CD4-positive, alpha-beta T cell (primary cell): Measurements from ENCODE around the gene GALM. TPM values are rescaled to one million over a fixed set of nuclear protein-coding genes. Genes with fewer than 3 reads are reported as not detected.

Experiments used
- ATAC-seq: fragments of 200-7000 bp; cut with Tn5 transposase; one replicate; pipeline ENCODE4 v1.10.0; 2022; ENCODE audit warnings: mild to moderate bottlenecking; ENCODE audit not compliant: poor library complexity
- CTCF ChIA-PET: fragments of 350-600 bp; sonication (Branson Sonifier 250); formaldehyde crosslinking; loops from one replicate; lab custom pipeline; 2021; ENCODE audit warnings: antibody characterized with exemption, inconsistent platforms; lab: Charles Lee
- POLR2A ChIA-PET: fragments of 350-600 bp; sonication (Branson Sonifier 250); formaldehyde crosslinking; loops from one replicate; lab custom pipeline; 2021; ENCODE audit warnings: antibody characterized with exemption, inconsistent platforms; lab: Charles Lee
- DNase-seq, 14 experiments: peaks; one replicate each; pipeline ENCODE4 v3.0.0-alpha.2; 2013 to 2020; ENCODE audit warnings: mixed read lengths in 2 of 14
- H3K27ac ChIP-seq, 2 donors: one replicate each; pipeline versions ENCODE4 v1.5.1 to v1.7.0; 2013; ENCODE audit warnings: low read length in 2 of 2, low read depth in 1 of 2, mild to moderate bottlenecking in 1 of 2
- H3K27me3 ChIP-seq, 2 experiments: 1 replicate in 1 of 2; 2 replicates in 1 of 2; pipeline versions ENCODE4 v1.6.1 to v1.7.0; 2013; ENCODE audit warnings: low read length in 2 of 2, control low read depth in 1 of 2, mild to moderate bottlenecking in 1 of 2, moderate library complexity in 1 of 2; ENCODE audit not compliant: insufficient read depth in 2 of 2, control insufficient read depth in 1 of 2
- H3K36me3 ChIP-seq: one replicate; pipeline ENCODE4 v1.6.1; 2013; ENCODE audit warnings: low read length, control low read depth; ENCODE audit not compliant: insufficient read depth
- H3K4me1 ChIP-seq: one replicate; pipeline ENCODE4 v1.6.1; 2013; ENCODE audit warnings: low read length, control low read depth; ENCODE audit not compliant: insufficient read depth
- H3K4me3 ChIP-seq: one replicate; pipeline ENCODE4 v1.5.1; 2013; ENCODE audit warnings: mild to moderate bottlenecking, low read length, moderate library complexity
- H3K9me3 ChIP-seq, 2 experiments: 1 replicate in 1 of 2; 2 replicates in 1 of 2; pipeline versions ENCODE4 v1.6.1 to v1.7.0; 2013; ENCODE audit warnings: low read length in 2 of 2, mild to moderate bottlenecking in 2 of 2, control low read depth in 1 of 2, moderate library complexity in 1 of 2; ENCODE audit not compliant: control insufficient read depth in 1 of 2, insufficient read depth in 1 of 2
- H3K27ac Mint-ChIP-seq: one replicate; pipeline ENCODE4 v1.8.0; 2020; ENCODE audit warnings: mixed read lengths
- H3K27me3 Mint-ChIP-seq: one replicate; pipeline ENCODE4 v1.8.0; 2021; ENCODE audit warnings: mixed read lengths
- H3K36me3 Mint-ChIP-seq: one replicate; pipeline ENCODE4 v1.8.0; 2021; ENCODE audit warnings: low read depth, mixed read lengths
- H3K4me1 Mint-ChIP-seq: one replicate; pipeline ENCODE4 v1.8.0; 2021; ENCODE audit warnings: low read depth, mixed read lengths
- H3K4me3 Mint-ChIP-seq: one replicate; pipeline ENCODE4 v1.8.0; 2020; ENCODE audit warnings: mild to moderate bottlenecking, mixed read lengths
- H3K9me3 Mint-ChIP-seq: one replicate; pipeline ENCODE4 v1.8.0; 2020; ENCODE audit warnings: mixed read lengths
- CTCF ChIP-seq: fragments of 200-600 bp; IDR thresholded peaks from one replicate; pipeline ENCODE4 v1.8.0; 2022; ENCODE audit warnings: antibody characterized with exemption, mild to moderate bottlenecking
- intact Hi-C, 2 experiments: fragments of 100-400 bp; cut with DNase I in 1 of 2; cut with micrococcal nuclease in 1 of 2; formaldehyde crosslinking; loops; one replicate each; pipeline versions ENCODE4 v1.15.1 to v1.9.0; 2023 to 2025; cut with DNase I, micrococcal nuclease
- total RNA-seq, 174 experiments: library from RNA in 2 of 174; stranded (reverse) in 2 of 174; gene quantifications; one replicate each; pipeline ENCODE4 v1.2.3 and lab custom pipeline; 2021 to 2026

Gene GALM
- total RNA-seq, 2 experiments from 2014 or later, result 5.9 to 7.0 TPM

DNA sequence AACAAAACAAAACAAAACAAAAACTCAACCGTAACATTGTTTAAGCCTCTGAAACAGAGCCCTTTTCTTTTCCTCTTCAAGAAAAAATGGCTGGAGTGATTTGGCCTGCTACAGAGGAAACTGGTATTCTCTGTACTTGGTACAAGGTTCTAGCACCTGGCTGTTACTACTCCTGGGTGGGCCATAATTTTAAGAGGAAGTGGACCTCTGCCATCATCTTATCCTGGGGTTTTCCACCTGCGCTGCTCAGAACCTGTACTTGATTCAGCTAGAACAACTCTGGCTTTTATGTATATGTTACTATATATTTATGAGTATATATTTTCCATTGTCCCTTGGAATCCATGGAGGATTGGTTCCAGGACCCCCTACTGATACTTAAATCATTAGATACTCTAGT is 62.8 kb downstream of the GALM start:
- H3K36me3 Mint-ChIP-seq, result peaks cover 39% of the 10 kb centered on the region
- no peak overlapping the region for H3K27ac ChIP-seq
- H3K4me3 ChIP-seq, result no peak overlapping the region
- ChIA-PET POLR2A (no interaction called here), CTCF (interaction anchor here (1.3 kb wide), 1 partner anchor 147 kb away, joined by 3 read pairs; no protein-coding TSS in a partner anchor)
- H3K27me3 ChIP-seq, result no peaks in the 10 kb centered on the region
- ATAC-seq, result no peak
- H3K27me3 Mint-ChIP-seq, result no peaks in the 10 kb centered on the region
- intact Hi-C loops, result no loop called here
- H3K9me3 Mint-ChIP-seq, result no peaks in the 10 kb centered on the region
- no peak overlapping the region for H3K4me3 Mint-ChIP-seq
- H3K36me3 ChIP-seq, result peaks cover 53% of the 10 kb centered on the region
- no peak overlapping the region for H3K27ac Mint-ChIP-seq
- H3K4me1 Mint-ChIP-seq, result peaks cover 18% of the 10 kb centered on the region
- H3K9me3 ChIP-seq, result no peaks in the 10 kb centered on the region
- peaks cover 11% of the 10 kb centered on the region for H3K4me1 ChIP-seq
- DNase-seq, result no peak
- TF ChIP-seq CTCF, result no peak

- DNase-seq (peak in 1 of 14 experiments; percentile 20), ATAC-seq (no peak)
- ChIA-PET POLR2A (no interaction called here), CTCF (no interaction called here)
- Mint-ChIP-seq H3K27ac (no peak overlapping the region), H3K4me3 (no peak overlapping the region), H3K4me1 (peaks cover 13% of the 10 kb centered on the region), H3K9me3 (no peaks in the 10 kb centered on the region), H3K36me3 (peaks cover 53% of the 10 kb centered on the region), H3K27me3 (no peaks in the 10 kb centered on the region)
- H3K36me3 ChIP-seq, result peaks cover 69% of the 10 kb centered on the region
- no peaks in the 10 kb centered on the region for H3K27me3 ChIP-seq
- intact Hi-C loops, result loop anchor here in 1 of 2 experiments (10.0 kb wide), 1 partner anchor 416 kb away; no protein-coding TSS in a partner anchor
- no peaks in the 10 kb centered on the region for H3K4me1 ChIP-seq
- no peaks in the 10 kb centered on the region for H3K9me3 ChIP-seq
- TF ChIP-seq CTCF, result no peak
- no peak overlapping the region for H3K4me3 ChIP-seq
- H3K27ac ChIP-seq, result no peak overlapping the region
Measured at GRCh38 chr2:38731090-38731489, 65.2 kb downstream of the GALM start.

GRCh38 chr2:38731684-38732221 is 65.8 kb downstream of the GALM start:
- no peaks in the 10 kb centered on the region for H3K9me3 Mint-ChIP-seq
- peaks cover 13% of the 10 kb centered on the region for H3K4me1 Mint-ChIP-seq
- H3K4me1 ChIP-seq, result no peaks in the 10 kb centered on the region
- H3K27ac ChIP-seq, result no peak overlapping the region
- CTCF ChIA-PET, result interaction anchor here (1.0 kb wide), 1 partner anchor 9 kb away, joined by 3 read pairs; no protein-coding TSS in a partner anchor
- TF ChIP-seq CTCF, result no peak
- no peak overlapping the region for H3K4me3 ChIP-seq
- no peaks in the 10 kb centered on the region for H3K9me3 ChIP-seq
- H3K36me3 ChIP-seq, result peaks cover 69% of the 10 kb centered on the region
- no peak overlapping the region for H3K27ac Mint-ChIP-seq
- peaks cover 58% of the 10 kb centered on the region for H3K36me3 Mint-ChIP-seq
- no peaks in the 10 kb centered on the region for H3K27me3 ChIP-seq
- no peaks in the 10 kb centered on the region for H3K27me3 Mint-ChIP-seq
- ATAC-seq (no peak), DNase-seq (peak in 1 of 14 experiments; percentile 14)
- POLR2A ChIA-PET, result interaction anchor here (1.2 to 4.2 kb wide), 2 partner anchors 18 to 128 kb away, joined by 3 to 38 read pairs; partner anchors contain the start of gene SRSF7
- H3K4me3 Mint-ChIP-seq, result no peak overlapping the region
- intact Hi-C loops, result loop anchor here in 1 of 2 experiments (10.0 kb wide), 1 partner anchor 417 kb away; no protein-coding TSS in a partner anchor
